ENCODE data around the gene PODXL.
"Not testable (repeated sequence)": the region's sequence is repeated elsewhere in the genome, so short reads cannot be mapped to it uniquely, and the experiment has no call there.

Gene PODXL

GRCh38 chr7:131536361-131536849, 20.0 kb downstream of the PODXL start:
- DNase-seq = no peak

- DNase-seq = no peak
Observed at GRCh38 chr7:131533566-131534561, 22.6 kb downstream of the PODXL start.

- no peak for DNase-seq
Observed at GRCh38 chr7:131533151-131533559, 23.3 kb downstream of the PODXL start.

GRCh38 chr7:131532570-131533091, 23.8 kb downstream of the PODXL start:
- no peak for DNase-seq

GRCh38 chr7:131530137-131530536, 26.3 kb downstream of the PODXL start:
- DNase-seq = no peak

- DNase-seq = no peak
Observed at GRCh38 chr7:131529617-131530016, 26.8 kb downstream of the PODXL start.

GRCh38 chr7:131529179-131529578, 27.2 kb downstream of the PODXL start:
- no peak for DNase-seq

GRCh38 chr7:131527456-131527855, 29.0 kb downstream of the PODXL start:
- no peak for DNase-seq

- DNase-seq = peak; percentile 46
Observed at GRCh38 chr7:131525820-131526219, 30.6 kb downstream of the PODXL start.

- no peak for DNase-seq
Observed at GRCh38 chr7:131524703-131525102, 31.7 kb downstream of the PODXL start.

- DNase-seq = no peak
Observed at GRCh38 chr7:131524115-131524514, 32.3 kb downstream of the PODXL start.

- DNase-seq = no peak
Observed at GRCh38 chr7:131522325-131522930, 34.0 kb downstream of the PODXL start.

- DNase-seq = no peak
Observed at GRCh38 chr7:131521651-131522163, 34.7 kb downstream of the PODXL start.

GRCh38 chr7:131518626-131519025, 37.8 kb downstream of the PODXL start:
- no peak for DNase-seq

GRCh38 chr7:131517218-131517923, 39.1 kb downstream of the PODXL start:
- DNase-seq = no peak

- not testable (repeated sequence) for DNase-seq
Observed at GRCh38 chr7:131515471-131515870, 41.0 kb downstream of the PODXL start.

- peak; percentile 79 for DNase-seq
Observed at GRCh38 chr7:131513245-131514061, 43.0 kb downstream of the PODXL start.

GRCh38 chr7:131511774-131512535, 44.5 kb downstream of the PODXL start:
- DNase-seq = no peak

GRCh38 chr7:131511071-131511470, 45.4 kb downstream of the PODXL start:
- DNase-seq = no peak

- no peak for DNase-seq
Observed at GRCh38 chr7:131509781-131510180, 46.6 kb downstream of the PODXL start.

Data from fibroblast of skin of right biceps (primary cell).